Activated CD8-positive, alpha-beta memory T cell treated with anti-CD3 and anti-CD28 coated beads, Interleukin-2, amount 50 U/mL, for 48 hours (primary cell): ENCODE data around the gene CDK9.
"Not testable (repeated sequence)": the region's sequence is repeated elsewhere in the genome, so short reads cannot be mapped to it uniquely, and the experiment has no call there.

ENCODE experiments used
- DNase-seq: peaks from one replicate; pipeline ENCODE4 v3.0.0-alpha.2; 2020

The CDK9 gene

DNA sequence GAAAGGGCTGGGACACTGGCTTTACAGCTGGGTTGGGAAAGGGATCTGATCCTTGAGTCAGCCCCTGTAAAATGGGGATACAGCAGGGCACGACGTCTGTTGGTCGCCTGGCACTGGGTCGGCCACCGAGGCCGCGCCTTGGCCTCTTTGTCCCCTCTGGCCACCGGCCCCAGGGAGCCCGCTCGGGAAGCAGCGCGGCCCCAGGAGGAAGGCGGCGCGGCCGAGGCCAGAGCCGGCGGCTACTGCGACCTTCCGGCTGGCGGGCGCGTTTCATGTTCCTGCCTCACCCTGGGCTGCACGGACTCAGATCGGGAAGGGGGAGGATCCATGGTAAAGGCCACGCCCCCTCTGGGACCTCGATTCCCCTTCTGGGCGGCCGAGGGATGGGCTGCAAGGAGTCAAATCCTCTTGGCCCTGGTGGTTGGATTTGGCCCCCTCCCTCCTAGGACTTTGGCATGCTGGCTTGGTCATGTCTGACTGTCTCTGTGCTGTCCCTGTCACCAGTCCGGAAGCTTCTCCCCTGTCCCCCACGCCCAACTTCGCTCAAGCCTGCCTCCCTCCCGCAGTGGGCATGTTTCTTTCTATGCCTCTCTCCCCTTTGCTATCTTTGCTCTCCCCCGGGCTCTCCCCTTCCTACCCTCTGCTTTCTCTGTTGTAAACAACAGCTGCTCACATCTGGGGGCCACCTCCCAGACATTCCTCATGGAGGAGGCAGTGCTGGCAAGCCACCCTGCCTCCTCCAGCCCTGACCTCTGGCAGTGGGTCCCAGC lies 42.6 kb downstream of the CDK9 start:
- DNase-seq, result no peak

DNA sequence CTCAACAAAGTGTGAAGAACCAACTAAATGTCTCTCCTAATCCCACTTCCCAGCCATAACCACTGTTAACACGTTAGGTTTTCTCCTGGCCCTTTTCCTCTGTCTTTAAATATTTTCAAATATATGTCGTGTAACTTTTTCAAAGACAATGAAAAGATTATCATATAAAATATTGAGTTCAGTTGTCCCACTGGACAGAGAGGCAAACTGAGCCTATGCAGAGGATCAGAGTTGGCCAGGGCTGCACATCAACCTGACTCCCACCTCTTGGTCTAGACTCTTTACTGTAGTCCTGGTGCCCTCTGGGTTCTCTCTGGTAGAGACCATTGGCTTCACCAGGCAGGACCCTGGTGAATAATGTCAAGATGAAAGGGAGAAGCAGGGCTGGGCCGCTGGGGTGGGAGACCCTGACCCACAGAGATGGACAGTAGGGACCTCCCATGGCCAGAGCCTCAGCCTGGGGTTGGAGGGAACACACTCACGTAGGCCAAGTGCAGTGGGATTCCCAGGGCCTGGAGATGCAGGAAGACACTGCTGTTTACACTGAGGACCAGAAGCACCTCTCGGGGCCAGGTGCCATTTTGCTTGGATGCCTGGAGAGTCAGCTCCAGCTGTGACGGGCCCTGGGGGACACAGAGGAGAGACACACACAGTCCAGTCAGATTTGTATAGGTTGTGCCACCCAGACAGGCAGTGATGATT lies 43.5 kb downstream of the CDK9 start:
- DNase-seq, result no peak

DNA sequence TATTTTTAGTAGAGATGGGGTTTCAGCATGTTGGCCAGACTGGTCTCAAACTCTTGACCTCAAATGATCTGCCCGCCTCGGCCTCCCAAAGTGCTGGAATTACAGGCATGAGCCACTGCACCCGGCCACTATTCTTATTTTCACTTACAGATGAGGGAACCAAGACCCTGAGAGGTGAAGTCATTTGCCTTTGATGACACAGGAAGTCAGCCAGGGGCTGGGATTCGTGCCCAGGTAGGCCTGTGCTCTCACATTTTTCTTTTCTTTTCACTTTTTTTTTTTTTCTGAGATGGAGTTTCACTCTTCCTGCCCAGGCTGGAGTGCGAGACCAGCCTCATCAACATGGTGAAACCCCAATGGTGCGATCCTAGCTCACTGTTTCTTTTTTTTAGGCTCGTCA lies 46.4 kb downstream of the CDK9 start:
- DNase-seq, result no peak

DNA sequence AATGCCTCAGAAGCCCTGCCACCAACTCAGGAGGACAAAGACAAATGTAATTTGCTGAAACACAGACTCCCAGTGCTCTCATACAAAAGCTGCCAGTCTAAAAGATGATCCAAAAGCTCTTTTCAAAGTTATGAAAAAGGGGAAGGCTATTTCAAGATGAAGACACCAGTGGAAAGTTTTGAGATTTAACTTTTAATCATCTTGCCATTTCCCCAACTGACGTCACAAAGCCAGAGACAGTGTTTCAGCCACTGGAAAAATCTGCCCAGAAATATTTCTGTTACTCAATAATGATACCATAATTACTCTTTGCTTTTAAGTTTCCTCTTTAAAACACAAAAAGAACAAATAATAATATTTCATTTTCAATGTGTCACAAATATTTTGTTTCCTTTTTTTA lies 47.7 kb downstream of the CDK9 start:
- no peak for DNase-seq

DNA sequence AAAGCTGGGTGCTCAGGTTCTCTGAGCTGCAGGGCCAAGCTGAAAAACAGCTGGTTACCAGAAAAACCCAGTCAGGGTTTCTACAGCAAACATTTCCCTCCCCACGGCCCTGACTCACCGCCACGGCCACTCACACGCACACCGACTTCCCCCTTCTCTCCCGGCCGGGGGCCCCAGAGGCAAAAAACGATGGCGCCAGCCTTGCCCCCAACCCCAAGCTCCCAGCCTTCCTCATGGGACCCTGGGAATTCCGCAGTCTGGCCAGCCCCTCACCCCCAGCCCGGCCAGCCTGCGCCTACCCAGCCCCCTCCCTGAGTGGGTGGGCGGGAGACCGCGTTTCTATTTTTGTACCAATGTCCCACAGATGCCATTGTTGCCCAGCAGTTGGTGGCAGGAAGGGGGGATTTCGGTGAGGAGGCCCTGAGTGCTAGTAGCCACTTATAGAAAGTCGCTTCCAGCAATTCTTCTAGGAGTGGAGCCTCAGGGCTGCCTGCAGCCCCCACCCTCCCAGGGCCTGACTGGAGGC lies 50.2 kb downstream of the CDK9 start:
- DNase-seq, result peak; percentile 69

DNA sequence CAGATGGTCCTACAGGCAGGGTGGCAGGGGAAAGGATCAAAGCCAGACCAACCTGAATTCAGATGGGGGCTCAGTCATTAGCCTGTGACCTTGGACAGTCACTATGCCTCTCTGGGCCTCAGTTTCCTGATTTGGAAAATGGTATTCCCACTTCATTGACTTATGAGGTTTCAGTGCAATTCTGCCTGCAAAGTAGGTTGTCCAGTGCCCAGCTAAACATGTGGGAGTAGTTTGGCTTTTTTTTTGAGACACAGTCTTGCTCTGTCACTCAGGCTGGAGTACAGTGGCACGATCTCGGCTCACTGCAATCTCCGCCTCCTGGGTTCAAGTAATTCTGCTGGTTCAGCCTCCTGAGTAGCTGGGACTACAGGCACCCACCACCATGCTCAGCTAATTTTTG lies 50.7 kb downstream of the CDK9 start:
- not testable (repeated sequence) for DNase-seq

DNA sequence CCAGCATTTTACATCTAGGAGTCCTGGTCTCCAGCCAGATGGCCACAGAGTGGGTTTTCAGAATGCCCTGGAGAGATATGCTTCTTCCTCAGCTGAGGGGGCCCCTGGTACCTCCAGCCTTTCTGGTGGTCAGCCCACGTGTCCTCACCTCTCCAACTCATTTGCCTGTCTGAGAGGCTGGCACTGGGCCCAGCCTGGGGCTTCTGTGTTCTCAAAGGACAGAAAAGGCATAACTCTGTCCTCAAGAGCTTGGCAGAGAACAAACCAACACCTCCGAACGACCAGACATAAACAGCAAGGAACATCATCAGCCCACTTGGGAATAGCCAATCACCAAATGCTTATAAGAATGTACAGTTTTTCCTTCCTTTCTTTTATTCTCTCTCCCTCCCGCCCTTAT lies 51.5 kb downstream of the CDK9 start:
- DNase-seq, result no peak

DNA sequence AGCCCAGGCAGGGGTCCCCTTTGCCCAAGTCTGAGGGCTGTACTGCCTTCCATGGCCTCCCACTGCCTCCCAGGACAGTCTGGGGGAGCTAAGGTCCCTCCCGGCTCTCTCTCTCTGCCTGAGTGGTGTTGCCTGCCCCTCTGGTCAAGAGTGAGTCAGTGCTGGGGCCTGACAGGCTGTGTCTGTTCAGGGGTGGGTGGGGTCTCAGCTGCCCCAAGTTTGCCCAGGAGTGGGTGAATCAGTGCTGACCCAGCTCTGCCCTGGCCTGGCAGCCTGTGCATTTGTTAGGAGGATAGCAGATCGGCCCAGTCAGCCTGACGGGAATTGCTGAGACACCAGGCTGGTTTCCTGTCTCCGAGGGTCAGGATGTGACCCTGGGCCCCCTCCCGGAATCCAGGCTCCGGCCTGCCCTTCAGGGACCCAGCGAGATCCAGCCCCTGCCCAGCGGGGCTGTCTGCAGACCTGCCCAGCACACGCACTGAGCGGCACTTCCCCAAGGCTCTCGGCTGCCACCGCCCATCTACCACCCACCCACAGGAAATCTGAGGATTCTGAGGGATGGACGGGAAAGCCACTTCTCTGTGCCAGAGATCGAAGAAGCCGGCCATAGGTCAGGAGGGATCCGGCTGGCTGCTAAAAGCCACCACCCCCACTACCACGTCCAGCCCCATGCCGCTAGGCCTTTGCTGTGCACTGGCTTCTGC lies 52.7 kb downstream of the CDK9 start:
- DNase-seq, result no peak
